K562 (cell line): Measurements from ENCODE around the gene FGF14. TPM values are rescaled to one million over a fixed set of nuclear protein-coding genes. Genes with fewer than 3 reads are reported as not detected.

Experiments used
- ATAC-seq: fragments of 200-7000 bp; cut with Tn5 transposase; 3 replicates; pipeline ENCODE4 v1.9.1; 2020; ENCODE audit warnings: moderate library complexity
- BruUV-seq: library from RNA; stranded (reverse); fragments of 400-500 nt; replicated peaks from 2 replicates; lab custom pipeline; 2021; lab: Mats Ljungman, UMichigan
- CTCF ChIA-PET: fragments of 300-600 bp; formaldehyde crosslinking; extraction: SDS; loops from one replicate; lab custom pipeline; 2021; ENCODE audit warnings: low intra/inter-chr PET ratio; lab: Yijun Ruan, JAX
- POLR2A ChIA-PET: fragments of 300-600, 350-650 bp; sonication (Branson Sonifier 250); formaldehyde crosslinking; extraction: SDS; loops from one replicate; lab custom pipeline; 2021; ENCODE audit warnings: antibody characterized with exemption, inconsistent platforms; lab: Yijun Ruan, JAX
- DNase-seq, 4 experiments: peaks; one replicate each; pipeline versions ENCODE4 v3.0.0 to v3.0.0-alpha.2; 2011 to 2018; ENCODE audit warnings: low spot score in 3 of 4, mixed read lengths in 3 of 4; ENCODE audit errors: extremely low read depth in 1 of 4
- FAIRE-seq: peaks from 2 replicates; lab custom pipeline; 2011; peaks lifted over from hg19 to GRCh38; lab: Jason Lieb, UNC
- H2AFZ ChIP-seq: 2 replicates; pipeline ENCODE4 v1.6.0; 2011; ENCODE audit warnings: low read depth, low read length, control low read depth, inconsistent platforms
- H3K27ac ChIP-seq: fragments of 200-600 bp; 3 replicates; pipeline ENCODE4 v1.8.0; 2011; ENCODE audit warnings: low read depth, mild to moderate bottlenecking, control low read depth, inconsistent platforms, low read length, moderate library complexity, mixed read lengths; ENCODE audit errors: extremely low read depth
- H3K27me3 ChIP-seq, 2 experiments: fragments of 300-600 bp in 1 of 2; 2 replicates in 1 of 2; 3 replicates in 1 of 2; pipeline versions ENCODE4 v1.6.0 to v1.8.0; 2011; ENCODE audit warnings: inconsistent platforms in 2 of 2, low read length in 2 of 2, mild to moderate bottlenecking in 1 of 2, mixed read lengths in 1 of 2, moderate library complexity in 1 of 2; ENCODE audit not compliant: control insufficient read depth in 2 of 2, insufficient read depth in 2 of 2
- H3K36me3 ChIP-seq: fragments of 300-600 bp; 3 replicates; pipeline ENCODE4 v1.8.0; 2011; ENCODE audit warnings: mild to moderate bottlenecking, low read length, inconsistent platforms; ENCODE audit not compliant: control insufficient read depth, insufficient read depth
- H3K4me1 ChIP-seq, 2 experiments: fragments of 200-600 bp in 1 of 2; replicated peaks in 1 of 2; 2 replicates in 1 of 2; 3 replicates in 1 of 2; pipeline versions ENCODE4 v1.5.1 to v1.8.0; 2011; ENCODE audit warnings: inconsistent platforms in 2 of 2, low read length in 2 of 2, mild to moderate bottlenecking in 1 of 2, mixed read lengths in 1 of 2, moderate library complexity in 1 of 2; ENCODE audit not compliant: control insufficient read depth in 2 of 2, insufficient read depth in 2 of 2
- H3K4me2 ChIP-seq: 2 replicates; pipeline ENCODE4 v1.6.1; 2011; ENCODE audit warnings: low read length, control low read depth, inconsistent platforms, mixed read lengths; ENCODE audit not compliant: insufficient read depth
- H3K4me3 ChIP-seq: fragments of 200-600 bp; sonication (generic), shearing (Covaris generic); 2 replicates; pipeline ENCODE4 v1.5.1; 2016; ENCODE audit warnings: control low read depth, inconsistent platforms
- H3K79me2 ChIP-seq: fragments of 200-600 bp; 3 replicates; pipeline ENCODE4 v1.8.0; 2011; ENCODE audit warnings: low read length, inconsistent platforms; ENCODE audit not compliant: control insufficient read depth, insufficient read depth
- H3K9ac ChIP-seq, 2 experiments: 2 replicates each; pipeline versions ENCODE4 v1.6.0 to v1.6.1; 2011; ENCODE audit warnings: low read depth in 2 of 2, low read length in 2 of 2, control low read depth in 1 of 2, inconsistent platforms in 1 of 2, mild to moderate bottlenecking in 1 of 2, mixed read lengths in 1 of 2; ENCODE audit not compliant: insufficient read depth in 1 of 2
- H3K9me1 ChIP-seq: one replicate; pipeline ENCODE4 v1.6.0; 2011; ENCODE audit warnings: inconsistent platforms, mild to moderate bottlenecking, low read length, moderate library complexity; ENCODE audit not compliant: control insufficient read depth, insufficient read depth
- H3K9me3 ChIP-seq: replicated peaks from 2 replicates; pipeline ENCODE4 v1.5.1; 2011; ENCODE audit warnings: low read depth, low read length, inconsistent platforms; ENCODE audit not compliant: control insufficient read depth, insufficient read depth
- H4K20me1 ChIP-seq: replicated peaks from 2 replicates; pipeline ENCODE4 v1.6.1; 2011; ENCODE audit warnings: low read length, inconsistent platforms, mixed read lengths; ENCODE audit not compliant: control insufficient read depth, insufficient read depth
- BHLHE40 ChIP-seq: IDR thresholded peaks from 2 replicates; pipeline ENCODE4 v1.6.1; 2011; ENCODE audit warnings: low read length, improper control_type of control experiment
- CEBPG ChIP-seq, 3 experiments: fragments of 200-800 bp in 1 of 3; sonication (Bioruptor generic) in 1 of 3; sonication (generic) in 1 of 3; formaldehyde crosslinking in 1 of 3; IDR thresholded peaks in 2 of 3; conservative IDR thresholded peaks in 1 of 3; 2 replicates each; pipeline versions ENCODE4 v1.6.1 to v1.8.0; 2016 to 2022; ENCODE audit warnings: missing compliant biosample characterization in 2 of 3, missing genetic modification characterization in 2 of 3, mild to moderate bottlenecking in 1 of 3, missing genetic modification reagents in 1 of 3
- E2F3 ChIP-seq: fragments of 250-450 bp; sonication (Bioruptor Pico); IDR thresholded peaks from 2 replicates; pipeline ENCODE4 v1.4.0; 2020; ENCODE audit warnings: mild to moderate bottlenecking
- ETV1 ChIP-seq: fragments of 450-650 bp; conservative IDR thresholded peaks from 2 replicates; pipeline ENCODE4 v1.6.1; 2016; ENCODE audit warnings: missing genetic modification characterization, control low read depth, low read depth, missing compliant biosample characterization
- FOXJ3 ChIP-seq: sonication (generic); formaldehyde crosslinking; IDR thresholded peaks from 2 replicates; pipeline ENCODE4 v1.4.0; 2020; ENCODE audit warnings: mild to moderate bottlenecking, missing genetic modification reagents
- FOXK2 ChIP-seq, 2 experiments: fragments of 450-650 bp; IDR thresholded peaks in 1 of 2; conservative IDR thresholded peaks in 1 of 2; 2 replicates each; pipeline ENCODE4 v1.6.1; 2016; ENCODE audit warnings: low read depth in 2 of 2, mild to moderate bottlenecking in 1 of 2
- FOXM1 ChIP-seq, 2 experiments: fragments of 450-650 bp in 1 of 2; sonication (generic) in 1 of 2; formaldehyde crosslinking in 1 of 2; IDR thresholded peaks; 2 replicates each; pipeline versions ENCODE4 v1.6.1 to v1.9.0; 2017 to 2022; ENCODE audit warnings: low read depth in 2 of 2, mild to moderate bottlenecking in 2 of 2, missing genetic modification reagents in 1 of 2, moderate library complexity in 1 of 2
- GTF2B ChIP-seq: IDR thresholded peaks from 2 replicates; pipeline ENCODE4 v1.6.1; 2011; ENCODE audit not compliant: insufficient read length; ENCODE audit errors: extremely low read depth
- KLF10 ChIP-seq: fragments of 250-450 bp; sonication (Bioruptor Pico); IDR thresholded peaks from 2 replicates; pipeline ENCODE4 v1.6.1; 2021; ENCODE audit warnings: matching md5 sums
- POLR2AphosphoS5 ChIP-seq: IDR thresholded peaks from 2 replicates; pipeline ENCODE4 v1.6.1; 2011; ENCODE audit warnings: mild to moderate bottlenecking, low read depth, low read length, moderate library complexity; ENCODE audit not compliant: control insufficient read depth, insufficient read depth
- STAT5A ChIP-seq: IDR thresholded peaks from 2 replicates; pipeline ENCODE4 v1.6.1; 2012; ENCODE audit warnings: low read length, inconsistent platforms, borderline replicate concordance
- STAT5B ChIP-seq: fragments of 250-450 bp; sonication (Bioruptor Pico); IDR thresholded peaks from 2 replicates; pipeline ENCODE4 v1.8.0; 2021; ENCODE audit warnings: mild to moderate bottlenecking, inconsistent platforms
- U2AF1 ChIP-seq: fragments of 200-400 bp; formaldehyde crosslinking; optimal IDR thresholded peaks from 2 replicates; pipeline ENCODE3; 2017; ENCODE audit warnings: mild to moderate bottlenecking, low read depth, low read length, moderate library complexity
- ZKSCAN8 ChIP-seq: fragments of 200-800 bp; sonication (Bioruptor generic); IDR thresholded peaks from 2 replicates; pipeline ENCODE4 v1.6.1; 2016; ENCODE audit warnings: missing genetic modification characterization, missing compliant biosample characterization
- ZNF232 ChIP-seq: sonication (generic); formaldehyde crosslinking; IDR thresholded peaks from 2 replicates; pipeline ENCODE4 v1.8.0; 2022; ENCODE audit warnings: mild to moderate bottlenecking, missing genetic modification reagents
- ZNF280B ChIP-seq: fragments of 250-450 bp; sonication (Bioruptor Pico); IDR thresholded peaks from 2 replicates; pipeline ENCODE4 v1.5.1; 2021; ENCODE audit warnings: mild to moderate bottlenecking
- WGBS: fragments of 100-300 bp; shearing (Covaris generic); methylation state at CpG from one replicate; pipeline ENCODE4 v1.1.6; 2016; ENCODE audit warnings: low coverage, mixed read lengths; ENCODE audit not compliant: insufficient coverage; ENCODE audit errors: missing lambda C conversion rate; 5-methylcytosine and 5-hydroxymethylcytosine counted together
- in situ Hi-C: fragments of 300-500 bp; cut with MboI; formaldehyde crosslinking; loops from 4 replicates; pipeline ENCODE4 v1.15.0; 2018; ENCODE audit warnings: inconsistent platforms, mixed read lengths
- intact Hi-C: fragments of 100-400 bp; cut with micrococcal nuclease; formaldehyde crosslinking; loops from 2 replicates; pipeline ENCODE4 v1.14.2; 2022
- polyA plus RNA-seq, 8 experiments: library from polyadenylated mRNA; depleted of rRNA in 4 of 8; stranded (reverse) in 5 of 8; unstranded in 3 of 8; fragments of >200 nt; fragmentation: Nextera tagmentation in 2 of 8; fragmentation: Illumina TruSeq in 1 of 8; extraction: Ambion mirVana in 2 of 8; extraction: Trizol in 1 of 8; gene quantifications; 2 replicates each; pipeline versions ENCODE4 v1.2.1 to v1.2.3, GENCODE V29; 2011 to 2014; ENCODE audit warnings: inconsistent platforms in 1 of 8, missing spikeins in 1 of 8
- total RNA-seq, 7 experiments: library from RNA; depleted of rRNA in 6 of 7; stranded (reverse); fragments of >200 nt in 6 of 7; fragmentation: Illumina TruSeq in 2 of 7; extraction: Trizol in 2 of 7; gene quantifications; 2 replicates each; pipeline versions ENCODE4 v1.2.1 to v1.2.3, GENCODE V29; 2011 to 2021; ENCODE audit warnings: low replicate concordance in 1 of 7

Gene FGF14
- total and polyA plus RNA-seq, 9 of the 15 experiments (the other 6 are each of a cell fraction or from before 2014, with no cell fraction given) = not detected

- CTCF ChIA-PET = no interaction called here
- DNase-seq (no peak), ATAC-seq (no peak)
These were observed 209.0 kb downstream of the FGF14 start for GRCh38 chr13:102192858-102193257.

GRCh38 chr13:102191951-102192502 is 209.8 kb downstream of the FGF14 start:
- Histone ChIP-seq H3K27ac (no peak overlapping the region), H3K36me3 (no peaks in the 10 kb centered on the region), H3K9me3 (no peaks in the 10 kb centered on the region), H3K4me1 (no peaks in the 10 kb centered on the region), H3K4me2 (no peak overlapping the region), H3K4me3 (no peak overlapping the region), H2AFZ (no peak overlapping the region), H4K20me1 (no peaks in the 10 kb centered on the region), H3K27me3 (no peaks in the 10 kb centered on the region), H3K9me1 (no peaks in the 10 kb centered on the region), H3K9ac (no peak overlapping the region), H3K79me2 (no peaks in the 10 kb centered on the region)
- FAIRE-seq (no peak), DNase-seq (no peak), ATAC-seq (no peak)
- no TSS peak for BruUV-seq
- CTCF ChIA-PET = no interaction called here
- POLR2A ChIA-PET = no interaction called here
- intact Hi-C loops = no loop called here
- in situ Hi-C loops = no loop called here
- WGBS = 0% methylated on average over 1 of the region's 1 CpG
- TF ChIP-seq POLR2AphosphoS5 (no peak), KLF10 (no peak), E2F3 (no peak), ZNF280B (CRISPR knock-in tag) (no peak), STAT5B (CRISPR knock-in tag) (no peak), ZKSCAN8 (CRISPR knock-in tag) (no peak), FOXM1 (IDR thresholded peaks at IDR 0.05; ENCODE audit: low read depth) (no peak), FOXM1 (CRISPR knock-in tag; IDR thresholded peaks at IDR 0.05; ENCODE audit: low read depth) (no peak), ZNF232 (CRISPR knock-in tag) (no peak), BHLHE40 (no peak), U2AF1 (no peak)

More at GRCh38 chr13:102192858-102193257, 209.0 kb downstream of the FGF14 start:
- Histone ChIP-seq H3K36me3 (no peaks in the 10 kb centered on the region), H2AFZ (no peak overlapping the region), H3K79me2 (no peaks in the 10 kb centered on the region), H3K27ac (no peak overlapping the region), H3K9ac (no peak overlapping the region), H3K4me3 (no peak overlapping the region), H3K9me3 (no peaks in the 10 kb centered on the region), H3K4me2 (no peak overlapping the region), H3K27me3 (no peaks in the 10 kb centered on the region), H3K9me1 (no peaks in the 10 kb centered on the region), H3K4me1 (no peaks in the 10 kb centered on the region), H4K20me1 (no peaks in the 10 kb centered on the region)
- in situ Hi-C loops = no loop called here
- BruUV-seq = no TSS peak
- no peak for FAIRE-seq
- TF ChIP-seq ETV1 (tag) (no peak), CEBPG (CRISPR knock-in tag; IDR thresholded peaks at IDR 0.05) (no peak), CEBPG (tag; conservative IDR thresholded peaks at IDR 0.05 in 1 of 2, IDR thresholded peaks at IDR 0.05 in 1 of 2) (0 out of 4 replicates have a peak, but pooled peaks of 1 of the 2 experiments have one; percentile 23), STAT5A (no peak), FOXK2 (conservative IDR thresholded peaks at IDR 0.05 in 1 of 2, IDR thresholded peaks at IDR 0.05 in 1 of 2; ENCODE audit: low read depth in 2 of 2) (no peak), FOXJ3 (no peak), GTF2B (no peak)
- WGBS = 4% methylated on average over 2 of the region's 2 CpGs
- intact Hi-C loops = no loop called here
- POLR2A ChIA-PET = no interaction called here
